Kidney (tissue), 14 donors: Measurements from ENCODE around the gene SLC4A2. TPM values are rescaled to one million over a fixed set of nuclear protein-coding genes. Genes with fewer than 3 reads are reported as not detected.

Experiments used
- DNase-seq, 5 donors: peaks; one replicate each; pipeline ENCODE4 v3.0.0-alpha.2; 2013 to 2020
- FAIRE-seq: peaks from 2 replicates; lab custom pipeline; 2012; peaks lifted over from hg19 to GRCh38; lab: Jason Lieb, UNC
- H3K27ac ChIP-seq, 2 donors: one replicate each; pipeline ENCODE4 v1.7.0; 2013; ENCODE audit warnings: low read depth in 2 of 2, low read length in 2 of 2, inconsistent platforms in 1 of 2
- H3K27me3 ChIP-seq: one replicate; pipeline ENCODE4 v1.7.1; 2013; ENCODE audit warnings: low read length, inconsistent platforms; ENCODE audit not compliant: control insufficient read depth, insufficient read depth
- H3K36me3 ChIP-seq, 3 donors: one replicate each; pipeline versions ENCODE4 v1.7.0 to v1.7.1; 2013; ENCODE audit warnings: low read length in 3 of 3, control low read depth in 1 of 3, inconsistent platforms in 1 of 3; ENCODE audit not compliant: insufficient read depth in 3 of 3, control insufficient read depth in 2 of 3
- H3K4me1 ChIP-seq, 3 donors: one replicate each; pipeline versions ENCODE4 v1.7.0 to v1.7.1; 2013; ENCODE audit warnings: low read length in 3 of 3, inconsistent platforms in 1 of 3, low read depth in 1 of 3; ENCODE audit not compliant: control insufficient read depth in 2 of 3, insufficient read depth in 2 of 3
- H3K4me3 ChIP-seq, 3 donors: one replicate each; pipeline versions ENCODE4 v1.7.0 to v1.8.1; 2013; ENCODE audit warnings: low read length in 3 of 3, control low read depth in 1 of 3, inconsistent platforms in 1 of 3
- H3K9ac ChIP-seq, 3 donors: one replicate each; pipeline versions ENCODE4 v1.7.0 to v1.7.1; 2013; ENCODE audit warnings: low read length in 3 of 3, control low read depth in 1 of 3, inconsistent platforms in 1 of 3
- H3K9me3 ChIP-seq, 3 donors: one replicate each; pipeline versions ENCODE4 v1.7.0 to v1.7.1; 2013; ENCODE audit warnings: low read length in 3 of 3, control low read depth in 1 of 3, inconsistent platforms in 1 of 3; ENCODE audit not compliant: control insufficient read depth in 2 of 3, insufficient read depth in 1 of 3
- intact Hi-C: fragments of 100-400 bp; cut with DNase I; formaldehyde crosslinking; loops from one replicate; pipeline ENCODE4 v1.11.1; 2022
- polyA plus RNA-seq: library from polyadenylated mRNA; stranded (reverse); fragments of 350-450 nt; fragmentation: Illumina TruSeq; extraction: RNeasy Lipid Tissue Mini Kit (QIAGEN cat#74804); gene quantifications from one replicate; pipeline ENCODE4 v1.2.3, GENCODE V29; 2014; ENCODE audit warnings: low read depth, low replicate concordance; ENCODE audit not compliant: insufficient read depth
- total RNA-seq: library from RNA; stranded (reverse); fragmentation: NEBNext Ultra II Directional; extraction: Animal tissue kit (Norgen Biotek cat#: 25700); gene quantifications from one replicate; pipeline ENCODE4 v1.2.1, GENCODE V29; 2021
- TF ChIP-seq, protein P1 (sequence below): IDR thresholded peaks from 3 replicates; pipeline ENCODE4 v1.5.1; 2012; ENCODE audit warnings: mild to moderate bottlenecking, moderate library complexity, borderline replicate concordance; ENCODE audit not compliant: insufficient read depth; ENCODE audit errors: extremely low read depth
- donor health status: control.
- donor health status: control.
- donor health status: control.
- donor health status: control.
- donor health status: control.
- donor health status: DM: yes; HTN: yes; CAD: no.
- donor health status: Normal renal cell carcinoma (clear cell type).

The SLC4A2 gene
- total and polyA plus RNA-seq, 2 donors from 2014 or later: 104 to 150 TPM

DNA sequence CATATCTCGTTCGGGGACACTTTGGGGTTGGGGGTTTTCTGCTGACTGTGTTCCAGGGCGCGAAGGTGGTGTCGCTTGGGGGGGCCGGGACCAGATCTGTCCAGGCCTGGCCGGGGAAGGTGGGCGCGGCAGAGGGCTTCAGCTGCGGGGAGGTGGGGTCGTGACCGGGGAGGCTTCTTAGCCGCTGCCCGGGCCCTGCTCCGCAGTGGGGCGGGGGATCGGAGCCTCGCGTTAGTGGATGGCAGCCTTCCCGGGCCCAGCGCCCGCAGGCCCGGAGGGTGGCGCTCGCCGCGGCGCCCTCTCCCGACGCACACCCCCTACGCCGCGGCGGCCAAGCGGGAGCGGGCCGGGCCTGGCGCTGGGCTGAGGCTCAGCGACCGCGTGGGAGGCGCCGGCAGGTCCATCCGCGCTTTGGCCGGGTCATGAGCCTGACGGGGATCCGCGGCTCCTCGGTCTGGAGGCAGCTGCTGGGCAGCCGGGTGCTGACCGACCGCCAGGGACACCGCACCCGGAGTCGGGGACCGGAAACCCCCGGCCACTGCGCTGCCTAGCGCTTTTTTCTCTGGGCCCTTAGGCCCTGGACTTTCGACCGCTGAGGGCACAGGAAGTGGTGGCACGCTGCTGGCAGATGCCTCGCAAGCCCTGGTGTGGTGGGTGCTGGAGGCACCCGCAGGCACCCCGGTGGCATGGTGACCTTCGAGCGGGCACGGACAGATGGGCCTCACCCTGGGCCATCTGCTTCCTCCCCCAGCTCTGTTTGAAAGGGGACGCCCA lies 28.0 kb downstream of the SLC4A2 start:
- Histone ChIP-seq H3K36me3 (no peaks in the 10 kb centered on the region), H3K9ac (peak overlapping the region in 2 of 3 donors; percentile 80 to 88), H3K9me3 (no peaks in the 10 kb centered on the region), H3K4me1 (peaks cover 0 to 32% (median 20%) of the 10 kb centered on the region in 3 donors), H3K27ac (peak overlapping the region; percentile 88 to 89), H3K27me3 (no peaks in the 10 kb centered on the region), H3K4me3 (peak overlapping the region; percentile 56 to 79 (median 73))
- intact Hi-C loops: no loop called here
- DNase-seq (peak in 4 of 5 donors; percentile 49 to 89 (median 74)), FAIRE-seq (no peak)
- TF ChIP-seq, protein P1, sequence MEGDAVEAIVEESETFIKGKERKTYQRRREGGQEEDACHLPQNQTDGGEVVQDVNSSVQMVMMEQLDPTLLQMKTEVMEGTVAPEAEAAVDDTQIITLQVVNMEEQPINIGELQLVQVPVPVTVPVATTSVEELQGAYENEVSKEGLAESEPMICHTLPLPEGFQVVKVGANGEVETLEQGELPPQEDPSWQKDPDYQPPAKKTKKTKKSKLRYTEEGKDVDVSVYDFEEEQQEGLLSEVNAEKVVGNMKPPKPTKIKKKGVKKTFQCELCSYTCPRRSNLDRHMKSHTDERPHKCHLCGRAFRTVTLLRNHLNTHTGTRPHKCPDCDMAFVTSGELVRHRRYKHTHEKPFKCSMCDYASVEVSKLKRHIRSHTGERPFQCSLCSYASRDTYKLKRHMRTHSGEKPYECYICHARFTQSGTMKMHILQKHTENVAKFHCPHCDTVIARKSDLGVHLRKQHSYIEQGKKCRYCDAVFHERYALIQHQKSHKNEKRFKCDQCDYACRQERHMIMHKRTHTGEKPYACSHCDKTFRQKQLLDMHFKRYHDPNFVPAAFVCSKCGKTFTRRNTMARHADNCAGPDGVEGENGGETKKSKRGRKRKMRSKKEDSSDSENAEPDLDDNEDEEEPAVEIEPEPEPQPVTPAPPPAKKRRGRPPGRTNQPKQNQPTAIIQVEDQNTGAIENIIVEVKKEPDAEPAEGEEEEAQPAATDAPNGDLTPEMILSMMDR: peak; percentile 10

- H3K27ac ChIP-seq: peak overlapping the region; percentile 88 to 89
- DNase-seq: peak in 1 of 5 donors; percentile 77
- H3K4me3 ChIP-seq: peak overlapping the region; percentile 18 to 79 (median 28)
- TF ChIP-seq, protein P1: no peak
- H3K9ac ChIP-seq: peak overlapping the region in 2 of 3 donors; percentile 26 to 80
- FAIRE-seq: no peak
- H3K9me3 ChIP-seq: no peaks in the 10 kb centered on the region
- H3K4me1 ChIP-seq: peaks cover 0 to 28% (median 20%) of the 10 kb centered on the region in 3 donors
- H3K27me3 ChIP-seq: no peaks in the 10 kb centered on the region
- intact Hi-C loops: no loop called here
- H3K36me3 ChIP-seq: no peaks in the 10 kb centered on the region
Observed at GRCh38 chr7:151088019-151088855, 28.8 kb downstream of the SLC4A2 start.

DNA sequence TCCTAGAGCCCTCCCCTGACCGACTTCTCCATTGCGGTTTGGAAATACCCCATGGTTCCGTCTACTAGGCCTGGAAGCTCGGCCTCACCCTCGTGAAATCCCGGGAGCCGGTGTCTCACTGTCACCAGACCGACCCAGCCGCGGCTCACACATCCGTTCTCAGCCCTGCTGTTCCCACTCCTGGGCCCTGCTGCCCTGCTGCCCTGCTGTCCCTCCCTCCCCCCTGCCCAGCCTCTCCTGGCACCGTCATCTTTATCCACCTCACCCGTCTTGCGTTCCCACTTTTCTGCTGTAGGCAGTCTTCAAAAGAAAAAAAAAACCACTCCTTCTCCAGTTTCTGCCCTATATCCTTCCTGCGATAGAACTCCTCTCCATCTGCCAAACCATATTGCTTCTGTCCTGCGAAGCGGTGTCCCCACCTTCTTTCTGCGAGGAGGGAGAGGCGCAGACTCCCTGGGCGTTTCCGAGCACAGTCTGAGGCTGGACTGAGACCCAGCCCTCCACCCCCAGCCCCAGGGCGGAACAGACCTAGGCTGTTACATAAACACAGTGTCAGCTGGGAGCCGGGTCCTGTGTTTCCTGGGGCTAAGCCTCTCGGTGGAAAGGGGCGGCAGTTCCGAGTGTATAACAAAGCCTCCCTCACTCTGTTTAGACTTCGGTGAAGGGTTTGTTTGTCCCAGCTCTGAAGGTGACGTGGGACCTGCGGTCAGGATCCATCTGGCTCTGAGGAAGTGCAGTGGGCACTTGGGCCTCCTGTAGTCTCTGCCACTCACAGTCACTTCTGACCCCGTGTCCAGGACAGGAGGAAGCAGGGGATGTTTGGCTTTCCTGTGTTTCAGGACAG lies 29.7 kb downstream of the SLC4A2 start:
- Histone ChIP-seq H3K4me1 (peaks cover 0 to 25% (median 20%) of the 10 kb centered on the region in 3 donors), H3K27me3 (no peaks in the 10 kb centered on the region), H3K4me3 (peak overlapping the region; percentile 6 to 79 (median 42)), H3K27ac (peak overlapping the region; percentile 88 to 89), H3K36me3 (no peaks in the 10 kb centered on the region), H3K9me3 (no peaks in the 10 kb centered on the region), H3K9ac (peak overlapping the region; percentile 15 to 80 (median 25))
- TF ChIP-seq, protein P1: no peak
- FAIRE-seq (no peak), DNase-seq (peak; percentile 63 to 89 (median 73))
- intact Hi-C loops: no loop called here
